GM18519 (cell line): ENCODE results near the gene EWSR1.

Experiments
- ATAC-seq: cut with Tn5 transposase; IDR thresholded peaks from one replicate; pipeline ENCODE4 v1.9.1; 2021; ENCODE audit warnings: mild to moderate bottlenecking, moderate library complexity; ENCODE audit not compliant: unreplicated experiment, low FRiP score

The EWSR1 gene

DNA sequence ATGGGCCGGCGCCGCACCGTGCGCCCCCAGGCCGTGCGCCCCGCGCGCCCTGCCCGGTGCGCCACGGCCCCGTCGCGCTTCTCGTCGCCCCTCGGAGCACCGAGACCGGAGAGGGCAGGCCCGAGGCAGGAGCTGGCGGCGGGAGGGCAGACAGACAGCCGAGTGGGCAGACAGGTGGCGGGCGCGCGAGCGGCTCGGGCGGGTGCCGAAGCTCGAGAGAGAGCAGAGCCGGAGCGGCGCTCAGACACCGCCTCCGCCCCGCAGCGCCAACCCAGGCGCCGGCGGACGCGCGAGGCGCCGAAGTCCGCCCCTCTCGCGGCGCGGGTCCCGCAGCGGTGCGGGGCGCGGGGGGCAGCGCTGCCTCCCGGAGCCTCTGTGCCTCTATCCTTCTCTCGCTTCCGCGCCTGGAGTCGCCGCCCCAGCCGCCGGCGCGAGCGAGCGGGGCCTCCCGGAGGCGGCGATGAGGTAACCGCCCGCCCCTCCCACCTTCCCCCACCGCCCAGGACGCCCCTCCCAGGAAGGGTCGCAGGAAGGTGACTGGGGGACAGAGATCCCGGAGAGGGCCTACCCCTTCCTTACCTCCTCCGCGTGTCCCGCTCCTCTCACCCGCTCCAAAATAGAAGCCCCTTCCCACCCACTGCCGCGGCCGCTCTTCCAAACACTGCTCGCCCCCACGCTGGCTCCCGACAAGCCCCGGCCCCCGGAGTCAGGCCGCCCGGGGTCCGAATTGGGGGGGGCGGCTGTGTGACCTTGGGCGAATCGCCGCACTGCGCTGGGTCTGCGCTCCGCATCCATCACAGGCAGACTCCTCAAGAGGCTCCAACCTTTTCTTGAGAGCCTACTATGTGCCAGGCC is 47.4 kb downstream of the EWSR1 start, which contains the start of gene RASL10A:
Gene RASL10A (minus strand): TSS at position 412 of the 855 bp plus-strand sequence. CDS start 451 bp downstream, outside the sequence.
- no peak for ATAC-seq

DNA sequence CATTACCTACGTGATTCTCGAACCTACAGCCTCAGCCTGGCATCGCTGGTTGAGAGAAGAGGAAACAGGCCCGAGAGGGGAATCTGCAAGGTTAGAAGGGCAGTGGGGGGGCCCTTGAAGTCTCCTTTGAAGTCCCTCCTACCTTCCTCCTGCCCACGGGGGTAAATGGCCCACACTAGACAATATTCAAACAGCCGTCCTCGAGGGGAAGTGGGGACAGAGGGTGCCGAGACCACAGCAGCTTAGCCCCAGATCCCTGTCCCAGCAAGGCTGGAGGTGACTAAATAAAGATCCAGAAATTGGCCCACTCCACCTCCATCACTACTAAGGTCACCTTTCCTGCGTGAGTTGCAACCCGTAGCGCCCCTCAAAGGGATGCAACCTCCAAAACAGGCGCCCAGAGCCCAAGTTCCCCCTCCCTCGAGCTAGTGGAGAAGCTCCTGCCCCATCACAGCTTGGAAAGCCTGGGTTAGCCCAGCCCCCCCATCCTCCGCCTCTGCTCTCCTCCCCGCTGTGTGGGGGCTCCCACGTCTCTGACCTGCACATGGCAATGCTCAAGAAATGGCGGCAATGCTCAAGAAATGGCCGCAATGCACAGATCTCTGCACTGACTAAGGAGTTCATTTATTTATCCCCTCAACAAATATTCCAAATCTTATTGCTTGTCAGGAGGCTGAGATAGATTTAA is 48.2 kb downstream of the EWSR1 start:
- no peak for ATAC-seq

DNA sequence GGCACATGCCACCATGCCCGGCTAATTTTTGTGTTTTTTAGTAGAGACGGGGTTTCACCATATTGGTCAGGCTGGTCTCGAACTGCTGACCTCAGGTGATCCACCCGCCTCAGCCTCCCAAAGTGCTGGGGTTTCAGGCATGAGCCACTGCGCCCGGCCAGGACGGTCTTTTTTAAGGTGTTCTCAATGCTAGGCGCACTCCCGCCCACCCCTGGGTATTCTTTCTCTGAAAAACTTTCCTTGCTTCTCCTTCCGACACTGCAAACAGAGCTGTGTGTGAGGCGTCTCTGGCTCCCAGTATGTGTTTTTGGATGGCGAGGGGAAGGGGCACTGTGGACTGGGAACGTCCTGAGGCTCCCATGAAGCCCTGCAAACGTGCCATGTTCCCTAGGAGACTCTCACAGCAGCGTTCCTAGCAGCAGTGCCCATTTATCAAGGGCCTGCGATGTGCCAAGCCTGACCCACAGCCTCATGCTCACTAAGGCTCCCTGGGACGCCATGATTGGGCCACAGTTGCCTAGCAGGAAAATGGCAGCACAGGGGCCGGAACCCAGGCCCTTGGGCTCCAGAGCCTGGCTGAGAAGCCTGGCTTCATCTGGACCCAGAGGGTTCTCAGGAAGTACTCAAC is 49.9 kb downstream of the EWSR1 start:
- no peak for ATAC-seq

DNA sequence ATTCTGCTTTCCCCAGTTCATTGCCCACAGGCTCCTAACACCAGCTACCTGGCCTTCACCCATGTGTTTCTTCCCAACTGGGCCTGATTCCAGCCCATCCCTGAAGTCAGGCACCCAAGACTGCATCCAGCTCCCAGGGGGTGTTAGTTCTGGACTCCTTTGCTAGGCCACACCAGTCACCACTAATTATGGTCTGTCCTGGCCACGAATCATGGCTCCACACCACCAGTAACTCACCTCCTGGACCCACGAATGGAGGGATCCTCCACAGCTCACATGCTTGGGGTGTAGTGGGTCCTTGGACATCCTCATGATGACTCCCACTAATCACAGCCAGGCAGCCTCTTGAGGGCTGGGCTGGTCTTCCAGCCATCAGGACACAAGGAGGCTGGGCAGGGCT is 51.0 kb downstream of the EWSR1 start:
- ATAC-seq: no peak

DNA sequence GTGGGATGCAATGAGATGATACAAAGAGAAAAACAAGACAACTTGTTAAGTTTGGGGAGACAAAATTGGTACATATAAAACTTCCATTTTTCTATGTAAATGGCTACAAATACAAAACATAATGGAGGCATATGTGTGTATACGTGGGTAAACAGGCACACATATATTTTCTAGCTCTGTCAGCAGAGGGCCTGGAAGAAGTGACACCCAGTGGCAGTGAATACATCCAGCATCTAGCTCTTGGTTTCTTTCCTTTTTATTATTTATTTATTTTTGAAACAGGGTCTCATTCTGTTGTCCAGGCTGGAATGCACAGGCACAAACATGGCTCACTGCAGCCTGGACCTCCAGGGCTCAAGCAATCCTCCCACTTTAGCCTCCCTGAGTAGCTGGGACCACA is 52.5 kb downstream of the EWSR1 start:
- ATAC-seq: no peak

DNA sequence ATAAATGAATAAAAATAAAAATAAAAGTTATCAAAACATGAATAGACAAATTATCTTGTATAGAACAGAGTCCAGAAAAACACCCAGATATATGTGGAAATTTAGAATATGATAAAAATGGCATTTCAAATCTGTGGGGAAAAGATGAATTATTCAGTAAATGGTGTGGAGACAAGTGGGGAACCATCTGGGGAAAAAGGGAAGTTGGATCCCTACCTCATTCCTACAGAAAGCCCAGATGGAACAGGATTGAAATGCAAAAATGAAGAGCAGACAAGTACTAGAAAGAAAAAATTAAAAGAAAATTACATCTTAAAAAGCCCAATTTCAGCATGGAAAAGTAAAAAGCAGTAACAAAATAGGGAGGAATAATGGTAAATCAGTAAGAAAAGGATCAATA is 55.6 kb downstream of the EWSR1 start:
- no peak for ATAC-seq

DNA sequence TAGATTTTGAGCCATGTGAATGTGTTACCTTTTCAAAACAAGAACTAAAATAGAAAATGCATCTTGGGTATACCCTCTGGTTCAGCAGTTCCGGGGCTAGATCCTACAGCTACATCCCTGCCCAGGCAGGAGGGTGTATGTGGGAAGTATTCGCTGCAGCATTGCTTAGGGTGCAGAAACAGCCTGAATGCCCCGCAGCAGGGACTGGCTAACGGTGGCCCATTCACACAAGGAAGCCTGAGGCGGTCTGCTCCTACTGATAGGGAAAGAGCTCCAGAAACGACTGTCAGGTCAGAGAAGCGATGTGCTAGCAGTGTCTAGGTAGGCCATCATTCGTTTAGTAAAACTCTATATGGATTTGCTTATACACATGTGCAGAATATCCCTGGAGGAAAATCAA is 57.3 kb downstream of the EWSR1 start:
- ATAC-seq: no peak

DNA sequence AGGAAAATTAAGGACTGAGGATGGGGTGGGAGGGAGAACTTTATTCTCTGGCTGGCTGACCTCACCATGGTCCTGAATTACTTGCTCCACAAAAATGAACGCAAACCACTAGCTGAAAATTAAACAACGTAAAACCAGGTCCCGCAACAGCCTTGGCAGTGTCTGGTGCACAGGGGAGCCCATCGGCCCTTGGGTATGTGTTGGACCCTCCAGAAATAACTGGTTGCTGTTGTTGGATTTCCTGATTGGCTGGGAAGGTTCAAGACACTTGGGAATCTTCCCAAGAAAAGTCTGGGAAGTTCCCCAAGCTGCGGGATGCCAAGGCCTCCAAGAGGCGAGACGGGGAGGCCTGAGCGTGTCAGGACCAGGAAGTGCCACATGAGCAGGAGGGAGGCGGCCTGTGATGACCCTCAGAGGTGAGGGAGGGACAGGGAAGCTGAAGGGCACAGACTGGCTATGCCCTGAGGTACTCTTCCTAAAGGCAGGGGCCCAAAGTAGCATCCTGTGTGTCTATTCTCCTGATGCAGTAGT is 57.8 kb downstream of the EWSR1 start:
- ATAC-seq: no peak

DNA sequence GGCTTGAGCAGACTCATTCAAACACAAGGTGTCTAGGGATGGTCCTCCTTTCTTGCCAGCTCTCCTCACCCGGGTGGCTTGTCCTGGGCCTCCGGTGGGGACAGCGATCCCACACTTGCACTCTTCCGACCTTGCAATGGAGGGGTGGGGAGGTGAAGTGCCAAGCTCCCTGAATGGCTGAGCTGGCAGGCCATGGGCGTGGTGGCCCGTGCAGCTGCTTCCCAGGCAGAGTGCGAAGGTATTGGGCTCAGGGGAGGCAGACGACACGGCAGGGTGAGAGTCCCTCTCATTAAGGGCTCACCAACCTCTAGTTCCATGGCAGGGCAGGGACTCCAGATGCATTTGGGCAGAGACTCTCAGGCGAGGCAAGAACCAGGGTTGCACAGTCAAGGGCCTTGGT is 58.4 kb downstream of the EWSR1 start:
- ATAC-seq: no peak

DNA sequence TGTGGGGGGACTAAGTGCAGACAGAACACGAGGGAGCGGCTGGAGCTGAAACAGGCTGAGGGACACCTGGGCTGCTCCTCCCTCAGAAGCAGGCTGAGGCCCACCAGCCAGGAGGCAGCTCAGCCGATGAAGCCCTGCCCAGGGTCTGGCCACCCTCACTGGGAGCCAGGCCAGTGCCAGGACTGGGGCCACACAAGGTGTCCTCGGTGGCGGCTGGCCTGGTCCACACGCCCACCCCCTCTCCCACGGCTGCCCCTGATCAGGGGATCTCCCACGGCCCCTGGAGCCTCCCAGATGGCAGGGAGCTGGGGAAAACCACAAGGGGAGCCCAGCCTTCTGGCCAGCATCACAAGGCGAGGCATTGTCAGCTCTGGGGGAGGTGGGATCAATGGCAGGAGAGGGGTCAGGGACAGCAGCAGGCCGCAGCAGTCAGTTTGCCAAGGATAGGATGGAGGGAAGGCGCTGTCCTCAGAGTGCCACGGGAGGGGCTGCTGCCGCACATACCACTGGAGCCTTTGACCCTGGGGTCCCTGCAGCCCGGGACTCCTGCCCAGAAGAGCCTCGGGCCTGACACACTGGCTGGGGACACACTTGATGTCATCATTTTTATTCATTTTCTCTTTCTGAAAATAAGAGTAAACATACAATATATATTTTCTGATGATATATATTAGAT is 59.2 kb downstream of the EWSR1 start:
- no peak for ATAC-seq

DNA sequence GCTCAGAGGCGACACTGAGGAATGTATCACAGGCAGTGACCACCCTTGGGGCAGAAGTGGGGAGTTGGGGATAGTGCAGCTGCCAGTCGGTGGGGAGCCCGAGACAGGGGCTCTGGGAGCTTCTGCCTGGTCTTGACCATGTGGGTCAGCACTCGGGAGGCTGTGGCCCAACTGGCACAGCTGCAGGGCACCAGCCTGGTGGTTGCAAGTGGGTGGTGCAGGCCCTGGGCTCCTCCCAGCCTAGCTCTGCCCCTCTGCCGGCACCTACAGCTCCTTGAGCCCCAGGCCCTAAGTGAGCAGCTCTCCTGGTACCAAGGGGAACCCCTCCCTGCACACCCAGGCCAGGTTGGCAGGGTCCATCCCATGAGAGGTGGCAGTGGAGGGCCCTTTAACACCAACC is 60.0 kb downstream of the EWSR1 start:
- no peak for ATAC-seq

DNA sequence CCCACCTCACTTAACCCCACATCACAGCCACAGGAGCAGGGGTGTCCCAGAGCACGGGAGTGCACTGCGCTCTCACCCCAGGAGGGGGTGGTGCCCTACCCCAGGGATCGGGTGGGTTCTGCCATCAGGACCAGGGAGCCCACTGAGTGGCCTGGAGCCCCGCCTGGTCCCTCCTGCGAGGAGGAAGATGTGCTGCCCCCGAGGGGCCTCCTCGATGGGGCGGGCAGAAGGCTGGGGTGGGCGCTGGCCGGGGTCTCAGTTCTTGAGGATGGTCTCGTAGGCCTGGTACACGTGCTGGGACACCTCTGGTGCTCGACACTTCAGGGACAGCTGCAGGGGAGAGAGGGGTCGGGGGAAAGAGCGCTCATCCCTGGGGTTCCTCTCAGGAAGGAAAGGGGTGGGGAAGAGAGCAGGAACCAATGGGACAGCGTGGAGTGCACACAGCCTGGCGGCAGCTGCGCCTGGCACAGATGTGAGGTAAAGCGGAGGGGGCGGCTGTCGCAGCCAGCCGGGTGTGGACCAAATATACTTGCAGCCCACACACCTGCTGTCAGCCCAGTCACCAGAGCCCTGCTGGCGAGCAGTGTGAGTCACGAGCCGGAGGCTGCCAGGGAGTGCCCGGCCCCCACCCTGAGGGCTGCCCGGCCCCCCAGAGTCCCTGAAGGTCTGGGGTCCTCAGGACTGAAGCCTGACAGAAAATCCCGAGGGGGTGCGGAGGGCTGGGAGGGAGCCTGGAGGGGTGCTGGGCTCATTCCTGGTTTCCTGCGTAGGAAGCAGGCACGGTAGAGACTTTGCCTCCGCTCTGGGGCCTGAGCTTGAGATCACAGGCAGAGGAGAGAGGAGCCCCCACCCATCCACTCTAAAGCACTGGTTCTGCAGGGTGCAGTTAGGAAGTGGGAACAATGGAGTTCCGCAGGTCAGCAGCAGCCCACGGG is 60.8 kb downstream of the EWSR1 start:
- ATAC-seq: no peak

DNA sequence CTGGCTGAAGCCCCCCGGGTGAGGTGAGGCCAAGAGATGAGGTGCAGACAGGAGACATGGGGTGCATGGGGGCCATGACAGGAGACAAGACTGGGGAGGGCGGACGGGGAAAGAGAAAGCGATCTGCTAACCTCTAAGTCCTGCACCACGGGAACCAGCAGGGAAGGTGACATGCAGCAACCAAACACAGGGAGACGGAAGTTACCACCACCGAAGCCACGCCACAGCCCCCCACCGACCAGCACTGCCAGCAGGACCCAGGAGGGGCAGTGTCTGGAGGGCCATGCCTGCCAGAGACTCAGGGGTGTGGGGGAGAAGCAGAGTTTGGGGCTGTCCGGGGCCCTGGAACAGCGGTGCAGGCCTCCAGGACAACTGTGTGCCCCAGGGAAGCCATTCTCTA is 61.5 kb downstream of the EWSR1 start:
- ATAC-seq: no peak

DNA sequence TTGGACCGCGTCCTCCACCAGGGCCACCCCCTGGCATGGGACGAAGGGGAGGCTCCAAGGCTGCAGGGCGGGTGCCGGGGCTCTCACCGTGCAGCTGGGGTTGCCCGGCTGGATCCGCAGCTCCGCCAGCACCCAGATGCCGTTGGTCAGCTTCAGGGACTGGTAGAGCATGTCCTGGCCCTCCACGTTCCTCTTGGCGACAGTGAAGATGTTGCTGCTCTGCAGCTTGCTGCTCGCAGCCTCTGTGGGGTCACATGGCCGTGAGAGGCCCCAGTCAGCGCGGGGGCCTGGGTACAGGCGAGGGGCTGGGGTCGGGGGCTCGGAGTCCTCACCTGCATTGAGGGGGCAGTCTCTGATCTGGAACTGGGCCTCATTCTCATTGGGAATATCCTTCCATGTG is 62.2 kb downstream of the EWSR1 start:
- no peak for ATAC-seq

DNA sequence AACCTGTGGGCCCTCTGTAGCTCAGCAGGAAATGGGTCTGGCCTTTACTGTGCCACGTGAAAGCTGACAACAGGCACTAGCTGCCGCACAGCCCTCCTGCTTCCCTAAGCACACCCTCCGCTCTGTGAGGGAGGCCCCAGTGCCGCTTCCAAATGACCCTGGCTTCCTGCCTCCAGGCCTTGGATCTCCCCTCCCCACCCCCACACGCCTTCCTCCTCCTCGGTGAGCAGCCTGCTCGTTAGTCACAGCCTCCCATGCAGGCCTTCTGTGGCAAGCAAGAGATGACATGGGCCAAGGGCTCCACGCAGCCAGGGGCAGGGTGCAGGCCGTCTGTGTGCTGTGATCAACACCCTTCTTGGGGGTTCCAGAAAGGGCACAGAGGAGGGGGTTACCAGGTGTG is 62.7 kb downstream of the EWSR1 start:
- ATAC-seq: no peak

DNA sequence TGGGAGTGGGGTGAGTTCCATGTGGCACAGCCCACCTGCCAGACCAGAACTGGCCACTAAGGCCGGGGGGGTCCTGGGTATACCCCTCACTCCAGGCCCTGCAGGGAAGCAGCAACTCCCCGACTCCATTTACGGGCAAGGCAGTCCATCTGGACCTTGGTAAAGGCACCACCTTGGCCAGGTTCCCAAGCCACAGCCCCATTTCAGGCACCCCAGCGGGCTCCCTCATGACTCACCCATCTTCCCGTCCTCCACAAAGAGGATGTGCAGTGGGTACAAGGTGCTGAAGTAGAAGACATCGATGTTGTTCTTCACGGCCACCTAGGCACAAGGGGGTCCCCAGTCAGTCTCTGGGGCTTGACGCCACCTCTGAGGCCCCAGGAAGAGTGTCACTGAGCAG is 63.1 kb downstream of the EWSR1 start:
- ATAC-seq: no peak

DNA sequence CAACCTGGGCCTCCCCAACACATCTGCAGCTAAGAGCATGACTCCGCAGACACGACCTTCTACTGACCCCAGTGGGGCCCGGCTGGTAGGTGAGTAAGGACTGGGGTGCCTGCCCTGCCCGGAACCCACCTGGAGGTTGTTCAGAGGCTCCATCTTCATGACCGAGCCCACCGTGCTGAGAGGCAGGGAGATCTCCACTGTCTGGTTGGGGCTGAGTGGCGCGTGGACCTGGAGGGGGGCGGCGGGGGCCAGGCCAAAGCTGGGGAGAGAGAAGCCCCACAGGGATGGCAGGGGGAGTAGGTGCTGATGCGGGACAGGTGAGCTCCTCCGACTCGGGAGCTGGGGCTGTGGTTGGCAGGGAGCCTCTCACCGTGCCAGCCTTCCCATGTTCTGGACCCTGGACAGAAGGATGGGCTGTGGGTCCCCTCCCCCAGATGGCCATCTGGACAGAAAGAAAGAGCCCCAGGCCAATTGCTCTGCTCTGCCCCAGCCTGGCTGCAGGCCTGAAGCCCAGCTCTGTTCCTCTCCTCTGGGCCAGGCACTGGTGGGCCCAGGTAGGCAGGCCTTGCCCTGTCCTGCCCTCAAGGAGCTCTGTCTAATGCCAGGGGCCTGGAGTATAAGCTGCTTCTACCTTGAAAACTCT is 63.7 kb downstream of the EWSR1 start:
- ATAC-seq: no peak

DNA sequence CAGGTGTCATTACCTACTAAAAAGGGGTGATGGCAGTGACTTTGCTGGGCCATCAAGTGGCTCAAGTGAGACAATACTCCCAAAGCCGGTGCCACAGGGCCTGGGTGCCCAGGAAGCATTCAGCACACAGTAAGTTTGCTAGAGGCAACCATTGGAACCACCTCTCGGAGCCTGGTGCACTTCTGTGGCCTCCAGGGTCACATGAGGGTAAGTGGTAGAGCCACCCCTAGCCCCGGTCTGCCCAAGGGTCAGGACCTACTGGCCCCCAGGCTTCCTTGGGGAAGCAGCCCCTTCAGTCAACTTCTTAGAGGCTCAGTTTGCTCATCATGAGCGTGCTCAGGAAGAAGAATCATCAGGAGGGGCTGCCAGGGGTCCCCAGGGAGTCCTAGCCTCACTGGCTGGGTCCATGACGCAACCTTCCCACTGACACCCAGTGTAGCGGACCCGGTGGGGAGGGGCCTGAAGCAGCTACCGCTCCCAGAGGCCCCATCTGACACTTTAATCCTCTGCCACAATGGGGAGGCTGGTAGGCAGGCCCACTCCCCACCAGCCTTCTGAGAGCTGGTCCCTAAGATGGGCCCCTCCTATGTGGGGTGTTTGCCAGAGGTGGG is 64.9 kb downstream of the EWSR1 start:
- ATAC-seq: no peak

DNA sequence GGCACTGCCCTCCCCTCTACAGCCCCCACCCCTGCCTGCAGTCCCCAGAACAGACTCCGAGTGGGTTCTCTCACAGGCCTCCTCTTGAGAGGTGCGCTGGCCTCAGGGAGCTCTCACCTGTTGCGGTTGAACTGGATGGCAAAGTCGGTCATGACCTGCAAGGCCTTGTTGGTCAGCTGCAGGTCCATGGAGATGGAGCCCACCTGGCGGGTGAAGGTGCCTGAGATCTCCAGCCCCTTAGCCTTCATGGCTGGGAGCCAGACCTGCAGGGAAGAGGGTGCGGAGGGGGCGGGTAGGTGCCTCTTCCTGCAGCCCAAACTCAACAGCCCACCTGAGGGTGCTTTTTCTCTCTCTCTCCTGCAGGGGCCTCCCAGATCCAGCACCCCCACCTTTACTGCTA is 66.1 kb downstream of the EWSR1 start:
- ATAC-seq: no peak
